WTC11 (cell line): ENCODE results near the gene CSE1L. TPM values are rescaled to one million over a fixed set of nuclear protein-coding genes. Genes with fewer than 3 reads are reported as not detected.

Experiments used
- ATAC-seq: fragments of 200-7000 bp; cut with Tn5 transposase; 2 replicates; pipeline ENCODE4 v1.10.0; 2021; ENCODE audit warnings: mild to moderate bottlenecking, moderate library complexity
- CTCF ChIA-PET: fragments of 300-600 bp; sonication (Branson Sonifier 250); formaldehyde crosslinking; loops from one replicate; lab custom pipeline; 2021; ENCODE audit warnings: antibody characterized with exemption; lab: Charles Lee
- POLR2A ChIA-PET: fragments of 350-600 bp; sonication (Branson Sonifier 250); formaldehyde crosslinking; loops from one replicate; lab custom pipeline; 2021; ENCODE audit warnings: antibody characterized with exemption; lab: Charles Lee
- DNase-seq: peaks from one replicate; pipeline ENCODE4 v3.0.0; 2021; ENCODE audit warnings: low spot score
- H3K27ac Mint-ChIP-seq: 2 replicates; pipeline ENCODE4 v1.8.0; 2021; ENCODE audit warnings: mixed read lengths
- H3K27me3 Mint-ChIP-seq: 2 replicates; pipeline ENCODE4 v1.8.0; 2021; ENCODE audit warnings: low read depth, mild to moderate bottlenecking, moderate library complexity, mixed read lengths
- H3K36me3 Mint-ChIP-seq: 2 replicates; pipeline ENCODE4 v1.8.0; 2021; ENCODE audit warnings: mixed read lengths
- H3K4me1 Mint-ChIP-seq: 2 replicates; pipeline ENCODE4 v1.8.0; 2022; ENCODE audit warnings: mixed read lengths
- H3K4me3 Mint-ChIP-seq: 2 replicates; pipeline ENCODE4 v1.8.0; 2021; ENCODE audit warnings: mild to moderate bottlenecking, moderate library complexity, mixed read lengths
- H3K9me3 Mint-ChIP-seq: 2 replicates; pipeline ENCODE4 v1.8.0; 2021; ENCODE audit warnings: mixed read lengths
- CREM ChIP-seq: sonication (generic); formaldehyde crosslinking; IDR thresholded peaks from 2 replicates; pipeline ENCODE4 v1.8.1; 2022; ENCODE audit warnings: mild to moderate bottlenecking, missing genetic modification reagents, moderate library complexity
- EMX1 ChIP-seq: fragments of 250-450 bp; sonication (Bioruptor Pico); IDR thresholded peaks from 2 replicates; pipeline ENCODE4 v1.8.0; 2021; ENCODE audit warnings: mild to moderate bottlenecking
- ETV6 ChIP-seq: sonication (generic); formaldehyde crosslinking; IDR thresholded peaks from 2 replicates; pipeline ENCODE4 v1.8.1; 2022; ENCODE audit warnings: mild to moderate bottlenecking, missing genetic modification reagents
- IRF2 ChIP-seq: sonication (generic); formaldehyde crosslinking; IDR thresholded peaks from 2 replicates; pipeline ENCODE4 v1.8.0; 2022; ENCODE audit warnings: low read depth, missing genetic modification reagents, borderline replicate concordance
- KAT7 ChIP-seq: sonication (generic); formaldehyde crosslinking; IDR thresholded peaks from 2 replicates; pipeline ENCODE4 v1.8.1; 2023; ENCODE audit warnings: missing genetic modification reagents, mild to moderate bottlenecking, borderline replicate concordance
- NR2C2 ChIP-seq: sonication (generic); formaldehyde crosslinking; IDR thresholded peaks from 2 replicates; pipeline ENCODE4 v1.8.0; 2022; ENCODE audit warnings: mild to moderate bottlenecking, missing genetic modification reagents
- SP1 ChIP-seq: sonication (generic); formaldehyde crosslinking; conservative IDR thresholded peaks from 2 replicates; pipeline ENCODE4 v1.8.1; 2022; ENCODE audit warnings: missing genetic modification reagents
- ZNF138 ChIP-seq: sonication (generic); formaldehyde crosslinking; conservative IDR thresholded peaks from 2 replicates; pipeline ENCODE4 v1.8.1; 2022; ENCODE audit warnings: mild to moderate bottlenecking, moderate library complexity, missing genetic modification reagents
- ZNF416 ChIP-seq: fragments of 250-450 bp; sonication (Bioruptor Pico); IDR thresholded peaks from 2 replicates; pipeline ENCODE4 v1.9.0; 2021; ENCODE audit warnings: mild to moderate bottlenecking, inconsistent platforms
- total RNA-seq: library from RNA; stranded (reverse); gene quantifications from 3 replicates; pipeline ENCODE4 v1.2.3, GENCODE V29; 2021
- TF ChIP-seq, protein P1 (sequence below): sonication (generic); formaldehyde crosslinking; IDR thresholded peaks from 2 replicates; pipeline ENCODE4 v1.8.1; 2023; ENCODE audit warnings: mild to moderate bottlenecking, missing genetic modification reagents
- TF ChIP-seq, protein P2 (sequence below): fragments of 250-450 bp; sonication (Bioruptor Pico); IDR thresholded peaks from 2 replicates; pipeline ENCODE4 v1.9.0; 2021; ENCODE audit warnings: mild to moderate bottlenecking
- TF ChIP-seq, protein P3 (sequence below): fragments of 250-450 bp; sonication (Bioruptor Pico); IDR thresholded peaks from 2 replicates; pipeline ENCODE4 v1.9.0; 2021; ENCODE audit warnings: mild to moderate bottlenecking
- TF ChIP-seq, protein P4 (sequence below): sonication (generic); formaldehyde crosslinking; conservative IDR thresholded peaks from 2 replicates; pipeline ENCODE4 v1.8.1; 2022; ENCODE audit warnings: mild to moderate bottlenecking, missing genetic modification reagents
- TF ChIP-seq, protein P5 (sequence below): sonication (generic); formaldehyde crosslinking; IDR thresholded peaks from 2 replicates; pipeline ENCODE4 v1.8.0; 2022; ENCODE audit warnings: mild to moderate bottlenecking, missing genetic modification reagents
- TF ChIP-seq, protein P6 (sequence below): fragments of 250-450 bp; sonication (Bioruptor Pico); IDR thresholded peaks from 2 replicates; pipeline ENCODE4 v2.1.2; 2022; ENCODE audit warnings: mild to moderate bottlenecking, moderate library complexity
- TF ChIP-seq, protein P7 (sequence below): fragments of 200-600 bp; IDR thresholded peaks from 2 replicates; pipeline ENCODE4 v1.8.0; 2022; ENCODE audit warnings: antibody characterized with exemption
- TF ChIP-seq, protein P8 (sequence below): sonication (generic); formaldehyde crosslinking; IDR thresholded peaks from 2 replicates; pipeline ENCODE4 v1.8.1; 2023; ENCODE audit warnings: mild to moderate bottlenecking, moderate library complexity, missing genetic modification reagents
- TF ChIP-seq, protein P9 (sequence below): sonication (generic); formaldehyde crosslinking; IDR thresholded peaks from 2 replicates; pipeline ENCODE4 v1.8.1; 2023; ENCODE audit warnings: mild to moderate bottlenecking, missing genetic modification reagents, moderate library complexity
- TF ChIP-seq, protein P10 (sequence below): sonication (generic); formaldehyde crosslinking; IDR thresholded peaks from 2 replicates; pipeline ENCODE4 v1.8.1; 2022; ENCODE audit warnings: mild to moderate bottlenecking, missing genetic modification reagents, moderate library complexity, borderline replicate concordance

Gene CSE1L
- total RNA-seq, 1 experiment from 2014 or later: 192 TPM

DNA sequence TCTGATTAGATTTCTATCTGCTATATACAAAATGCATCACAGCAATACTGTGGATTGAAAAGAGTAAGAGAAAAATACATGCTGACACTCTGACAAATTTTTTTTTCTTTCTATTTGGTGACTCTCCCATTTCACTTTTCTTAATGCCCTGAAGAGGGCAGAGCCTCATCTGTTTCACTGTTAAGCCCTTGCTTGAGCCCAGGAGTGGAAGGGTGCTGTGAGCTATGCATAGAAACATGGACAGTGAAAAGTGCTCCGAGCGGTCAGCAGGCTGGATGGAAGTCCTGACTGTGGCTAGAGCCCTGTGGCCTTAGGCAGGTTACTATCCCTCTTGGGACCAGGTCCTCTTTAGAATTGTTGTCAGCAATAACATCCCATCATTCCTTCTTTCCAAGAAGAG is 17.4 kb upstream of the CSE1L start:
- Mint-ChIP-seq H3K9me3 (no peaks in the 10 kb centered on the region), H3K27me3 (no peaks in the 10 kb centered on the region), H3K27ac (no peak overlapping the region), H3K4me3 (no peak overlapping the region), H3K36me3 (peaks cover 41% of the 10 kb centered on the region), H3K4me1 (no peaks in the 10 kb centered on the region)
- POLR2A ChIA-PET: no interaction called here
- DNase-seq: no peak
- TF ChIP-seq ZNF138 (CRISPR knock-in tag): no peak
- TF ChIP-seq, protein P1, sequence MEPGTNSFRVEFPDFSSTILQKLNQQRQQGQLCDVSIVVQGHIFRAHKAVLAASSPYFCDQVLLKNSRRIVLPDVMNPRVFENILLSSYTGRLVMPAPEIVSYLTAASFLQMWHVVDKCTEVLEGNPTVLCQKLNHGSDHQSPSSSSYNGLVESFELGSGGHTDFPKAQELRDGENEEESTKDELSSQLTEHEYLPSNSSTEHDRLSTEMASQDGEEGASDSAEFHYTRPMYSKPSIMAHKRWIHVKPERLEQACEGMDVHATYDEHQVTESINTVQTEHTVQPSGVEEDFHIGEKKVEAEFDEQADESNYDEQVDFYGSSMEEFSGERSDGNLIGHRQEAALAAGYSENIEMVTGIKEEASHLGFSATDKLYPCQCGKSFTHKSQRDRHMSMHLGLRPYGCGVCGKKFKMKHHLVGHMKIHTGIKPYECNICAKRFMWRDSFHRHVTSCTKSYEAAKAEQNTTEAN (CRISPR knock-in tag): no peak
- TF ChIP-seq, protein P2, sequence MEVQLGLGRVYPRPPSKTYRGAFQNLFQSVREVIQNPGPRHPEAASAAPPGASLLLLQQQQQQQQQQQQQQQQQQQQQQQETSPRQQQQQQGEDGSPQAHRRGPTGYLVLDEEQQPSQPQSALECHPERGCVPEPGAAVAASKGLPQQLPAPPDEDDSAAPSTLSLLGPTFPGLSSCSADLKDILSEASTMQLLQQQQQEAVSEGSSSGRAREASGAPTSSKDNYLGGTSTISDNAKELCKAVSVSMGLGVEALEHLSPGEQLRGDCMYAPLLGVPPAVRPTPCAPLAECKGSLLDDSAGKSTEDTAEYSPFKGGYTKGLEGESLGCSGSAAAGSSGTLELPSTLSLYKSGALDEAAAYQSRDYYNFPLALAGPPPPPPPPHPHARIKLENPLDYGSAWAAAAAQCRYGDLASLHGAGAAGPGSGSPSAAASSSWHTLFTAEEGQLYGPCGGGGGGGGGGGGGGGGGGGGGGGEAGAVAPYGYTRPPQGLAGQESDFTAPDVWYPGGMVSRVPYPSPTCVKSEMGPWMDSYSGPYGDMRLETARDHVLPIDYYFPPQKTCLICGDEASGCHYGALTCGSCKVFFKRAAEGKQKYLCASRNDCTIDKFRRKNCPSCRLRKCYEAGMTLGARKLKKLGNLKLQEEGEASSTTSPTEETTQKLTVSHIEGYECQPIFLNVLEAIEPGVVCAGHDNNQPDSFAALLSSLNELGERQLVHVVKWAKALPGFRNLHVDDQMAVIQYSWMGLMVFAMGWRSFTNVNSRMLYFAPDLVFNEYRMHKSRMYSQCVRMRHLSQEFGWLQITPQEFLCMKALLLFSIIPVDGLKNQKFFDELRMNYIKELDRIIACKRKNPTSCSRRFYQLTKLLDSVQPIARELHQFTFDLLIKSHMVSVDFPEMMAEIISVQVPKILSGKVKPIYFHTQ (CRISPR knock-in tag): no peak
- CTCF ChIA-PET: interaction anchor here (0.6 to 1.4 kb wide), 9 partner anchors 8 to 371 kb away, joined by 3 to 5 read pairs (median 3); partner anchors contain the start of gene CSE1L
- peak; percentile 73 for ATAC-seq

DNA sequence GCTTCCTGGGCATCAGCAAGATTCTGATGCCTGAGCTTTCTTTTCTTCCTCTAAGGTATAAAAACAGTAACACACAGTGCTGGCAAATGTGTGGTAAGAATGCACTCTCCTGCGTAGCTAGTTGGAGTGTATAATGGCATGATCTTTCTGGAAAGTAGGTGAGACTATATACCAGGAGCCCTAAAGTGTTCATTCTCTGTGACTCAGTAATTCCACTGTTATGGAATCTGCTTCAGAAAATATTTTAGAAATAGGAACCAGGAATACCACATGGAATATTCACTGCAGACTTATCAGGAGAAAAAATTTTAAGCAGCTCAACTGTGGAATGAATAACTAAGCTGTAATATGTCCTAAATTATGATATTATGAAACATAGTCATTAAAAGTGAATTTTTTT is 16.9 kb upstream of the CSE1L start:
- Mint-ChIP-seq H3K36me3 (peaks cover 41% of the 10 kb centered on the region), H3K27me3 (no peaks in the 10 kb centered on the region), H3K4me1 (no peaks in the 10 kb centered on the region), H3K9me3 (no peaks in the 10 kb centered on the region), H3K27ac (no peak overlapping the region), H3K4me3 (no peak overlapping the region)
- CTCF ChIA-PET: interaction anchor here (0.6 to 1.4 kb wide), 8 partner anchors 9 to 372 kb away, joined by 3 to 5 read pairs (median 3); partner anchors contain the start of gene CSE1L
- POLR2A ChIA-PET: no interaction called here
- ATAC-seq (no peak), DNase-seq (no peak)
- TF ChIP-seq, protein P3, sequence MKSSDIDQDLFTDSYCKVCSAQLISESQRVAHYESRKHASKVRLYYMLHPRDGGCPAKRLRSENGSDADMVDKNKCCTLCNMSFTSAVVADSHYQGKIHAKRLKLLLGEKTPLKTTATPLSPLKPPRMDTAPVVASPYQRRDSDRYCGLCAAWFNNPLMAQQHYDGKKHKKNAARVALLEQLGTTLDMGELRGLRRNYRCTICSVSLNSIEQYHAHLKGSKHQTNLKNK (CRISPR knock-in tag): no peak
- TF ChIP-seq CREM (no peak), IRF2 (CRISPR knock-in tag) (no peak), KAT7 (CRISPR knock-in tag) (no peak), NR2C2 (CRISPR knock-in tag) (no peak), ETV6 (CRISPR knock-in tag) (no peak), ZNF416 (no peak), EMX1 (CRISPR knock-in tag) (no peak), SP1 (CRISPR knock-in tag) (no peak)
- TF ChIP-seq, protein P4, sequence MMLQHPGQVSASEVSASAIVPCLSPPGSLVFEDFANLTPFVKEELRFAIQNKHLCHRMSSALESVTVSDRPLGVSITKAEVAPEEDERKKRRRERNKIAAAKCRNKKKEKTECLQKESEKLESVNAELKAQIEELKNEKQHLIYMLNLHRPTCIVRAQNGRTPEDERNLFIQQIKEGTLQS (CRISPR knock-in tag): no peak
- TF ChIP-seq, protein P5, sequence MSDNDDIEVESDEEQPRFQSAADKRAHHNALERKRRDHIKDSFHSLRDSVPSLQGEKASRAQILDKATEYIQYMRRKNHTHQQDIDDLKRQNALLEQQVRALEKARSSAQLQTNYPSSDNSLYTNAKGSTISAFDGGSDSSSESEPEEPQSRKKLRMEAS (CRISPR knock-in tag): no peak
- TF ChIP-seq, protein P6, sequence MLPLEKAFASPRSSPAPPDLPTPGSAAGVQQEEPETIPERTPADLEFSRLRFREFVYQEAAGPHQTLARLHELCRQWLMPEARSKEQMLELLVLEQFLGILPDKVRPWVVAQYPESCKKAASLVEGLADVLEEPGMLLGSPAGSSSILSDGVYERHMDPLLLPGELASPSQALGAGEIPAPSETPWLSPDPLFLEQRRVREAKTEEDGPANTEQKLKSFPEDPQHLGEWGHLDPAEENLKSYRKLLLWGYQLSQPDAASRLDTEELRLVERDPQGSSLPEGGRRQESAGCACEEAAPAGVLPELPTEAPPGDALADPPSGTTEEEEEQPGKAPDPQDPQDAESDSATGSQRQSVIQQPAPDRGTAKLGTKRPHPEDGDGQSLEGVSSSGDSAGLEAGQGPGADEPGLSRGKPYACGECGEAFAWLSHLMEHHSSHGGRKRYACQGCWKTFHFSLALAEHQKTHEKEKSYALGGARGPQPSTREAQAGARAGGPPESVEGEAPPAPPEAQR (CRISPR knock-in tag): no peak
- TF ChIP-seq, protein P7, sequence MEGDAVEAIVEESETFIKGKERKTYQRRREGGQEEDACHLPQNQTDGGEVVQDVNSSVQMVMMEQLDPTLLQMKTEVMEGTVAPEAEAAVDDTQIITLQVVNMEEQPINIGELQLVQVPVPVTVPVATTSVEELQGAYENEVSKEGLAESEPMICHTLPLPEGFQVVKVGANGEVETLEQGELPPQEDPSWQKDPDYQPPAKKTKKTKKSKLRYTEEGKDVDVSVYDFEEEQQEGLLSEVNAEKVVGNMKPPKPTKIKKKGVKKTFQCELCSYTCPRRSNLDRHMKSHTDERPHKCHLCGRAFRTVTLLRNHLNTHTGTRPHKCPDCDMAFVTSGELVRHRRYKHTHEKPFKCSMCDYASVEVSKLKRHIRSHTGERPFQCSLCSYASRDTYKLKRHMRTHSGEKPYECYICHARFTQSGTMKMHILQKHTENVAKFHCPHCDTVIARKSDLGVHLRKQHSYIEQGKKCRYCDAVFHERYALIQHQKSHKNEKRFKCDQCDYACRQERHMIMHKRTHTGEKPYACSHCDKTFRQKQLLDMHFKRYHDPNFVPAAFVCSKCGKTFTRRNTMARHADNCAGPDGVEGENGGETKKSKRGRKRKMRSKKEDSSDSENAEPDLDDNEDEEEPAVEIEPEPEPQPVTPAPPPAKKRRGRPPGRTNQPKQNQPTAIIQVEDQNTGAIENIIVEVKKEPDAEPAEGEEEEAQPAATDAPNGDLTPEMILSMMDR: no peak
- TF ChIP-seq, protein P8, sequence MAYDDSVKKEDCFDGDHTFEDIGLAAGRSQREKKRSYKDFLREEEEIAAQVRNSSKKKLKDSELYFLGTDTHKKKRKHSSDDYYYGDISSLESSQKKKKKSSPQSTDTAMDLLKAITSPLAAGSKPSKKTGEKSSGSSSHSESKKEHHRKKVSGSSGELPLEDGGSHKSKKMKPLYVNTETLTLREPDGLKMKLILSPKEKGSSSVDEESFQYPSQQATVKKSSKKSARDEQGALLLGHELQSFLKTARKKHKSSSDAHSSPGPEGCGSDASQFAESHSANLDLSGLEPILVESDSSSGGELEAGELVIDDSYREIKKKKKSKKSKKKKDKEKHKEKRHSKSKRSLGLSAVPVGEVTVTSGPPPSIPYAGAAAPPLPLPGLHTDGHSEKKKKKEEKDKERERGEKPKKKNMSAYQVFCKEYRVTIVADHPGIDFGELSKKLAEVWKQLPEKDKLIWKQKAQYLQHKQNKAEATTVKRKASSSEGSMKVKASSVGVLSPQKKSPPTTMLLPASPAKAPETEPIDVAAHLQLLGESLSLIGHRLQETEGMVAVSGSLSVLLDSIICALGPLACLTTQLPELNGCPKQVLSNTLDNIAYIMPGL: no peak
- TF ChIP-seq, protein P9, sequence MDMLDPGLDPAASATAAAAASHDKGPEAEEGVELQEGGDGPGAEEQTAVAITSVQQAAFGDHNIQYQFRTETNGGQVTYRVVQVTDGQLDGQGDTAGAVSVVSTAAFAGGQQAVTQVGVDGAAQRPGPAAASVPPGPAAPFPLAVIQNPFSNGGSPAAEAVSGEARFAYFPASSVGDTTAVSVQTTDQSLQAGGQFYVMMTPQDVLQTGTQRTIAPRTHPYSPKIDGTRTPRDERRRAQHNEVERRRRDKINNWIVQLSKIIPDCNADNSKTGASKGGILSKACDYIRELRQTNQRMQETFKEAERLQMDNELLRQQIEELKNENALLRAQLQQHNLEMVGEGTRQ (CRISPR knock-in tag): no peak
- TF ChIP-seq, protein P10, sequence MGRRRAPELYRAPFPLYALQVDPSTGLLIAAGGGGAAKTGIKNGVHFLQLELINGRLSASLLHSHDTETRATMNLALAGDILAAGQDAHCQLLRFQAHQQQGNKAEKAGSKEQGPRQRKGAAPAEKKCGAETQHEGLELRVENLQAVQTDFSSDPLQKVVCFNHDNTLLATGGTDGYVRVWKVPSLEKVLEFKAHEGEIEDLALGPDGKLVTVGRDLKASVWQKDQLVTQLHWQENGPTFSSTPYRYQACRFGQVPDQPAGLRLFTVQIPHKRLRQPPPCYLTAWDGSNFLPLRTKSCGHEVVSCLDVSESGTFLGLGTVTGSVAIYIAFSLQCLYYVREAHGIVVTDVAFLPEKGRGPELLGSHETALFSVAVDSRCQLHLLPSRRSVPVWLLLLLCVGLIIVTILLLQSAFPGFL (CRISPR knock-in tag): no peak
- TF ChIP-seq, protein P2 (CRISPR knock-in tag): no peak
